Purkinje cell (primary cell): ENCODE results near the gene RTCB. TPM values are rescaled to one million over a fixed set of nuclear protein-coding genes. Genes with fewer than 3 reads are reported as not detected.

Source experiments
- polyA plus RNA-seq: library from polyadenylated mRNA; unstranded; fragments of >200 nt; fragmentation: Nextera tagmentation; gene quantifications from 2 replicates; pipeline ENCODE4 v1.2.1, GENCODE V29; 2014

Gene RTCB
- 34.5 and 56.1 TPM in 2 replicates for polyA plus RNA-seq

GRCh38 chr22:32411829-32412592 lies at the start of gene RTCB:
TSS of gene RTCB (minus strand) at chr22:32412247. CDS start at chr22:32412156, 91 bp downstream.

GRCh38 chr22:32357567-32357966 lies 54.5 kb downstream of the RTCB start, which contains the start of gene RFPL3:
TSS of gene RFPL3 (plus strand) at chr22:32357867. CDS start at chr22:32358072, 205 bp downstream.

Other genes with a start within 250 kb of the RTCB start
- gene RFPL2, start 207.2 kb downstream of the RTCB start, polyA plus RNA-seq, result 6.4 and 6.5 TPM in 2 replicates
- 0.22 and 0.39 TPM in 2 replicates for gene SLC5A4, start 156.9 kb downstream of the RTCB start, polyA plus RNA-seq
- gene RFPL3, start 54.4 kb downstream of the RTCB start, polyA plus RNA-seq, result not detected in 2 replicates
- gene BPIFC, start 52.2 kb upstream of the RTCB start, polyA plus RNA-seq, result not detected in 2 replicates
- 35.0 and 42.4 TPM in 2 replicates for gene FBXO7, start 62.6 kb upstream of the RTCB start, polyA plus RNA-seq